NOMO-1 treated with dmso at 0.1 percent for 144 hours (cell line): Measurements from ENCODE around the gene FGD6.
"Not testable (repeated sequence)": the region's sequence is repeated elsewhere in the genome, so short reads cannot be mapped to it uniquely, and the experiment has no call there.

Source experiments
- DNase-seq: peaks from one replicate; lab custom pipeline; 2025; ENCODE audit not compliant: unreplicated experiment; lab: John Stamatoyannopoulos, UW

FGD6 gene

GRCh38 chr12:95205685-95206084 lies 11.6 kb downstream of the FGD6 start:
- DNase-seq, result no peak

GRCh38 chr12:95205016-95205624 lies 12.1 kb downstream of the FGD6 start:
- DNase-seq, result no peak

GRCh38 chr12:95204141-95204866 lies 13.0 kb downstream of the FGD6 start:
- no peak for DNase-seq

- no peak for DNase-seq
These were observed 13.7 kb downstream of the FGD6 start for GRCh38 chr12:95203487-95204030.

GRCh38 chr12:95202691-95203486 lies 14.4 kb downstream of the FGD6 start:
- DNase-seq, result no peak

- no peak for DNase-seq
These were observed 16.1 kb downstream of the FGD6 start for GRCh38 chr12:95201056-95201670.

- no peak for DNase-seq
These were observed 17.0 kb downstream of the FGD6 start for GRCh38 chr12:95200128-95200894.

- no peak for DNase-seq
These were observed 18.4 kb downstream of the FGD6 start for GRCh38 chr12:95198914-95199313.

- DNase-seq, result no peak
These were observed 19.6 kb downstream of the FGD6 start for GRCh38 chr12:95197636-95198035.

GRCh38 chr12:95196875-95197569 lies 20.2 kb downstream of the FGD6 start:
- not testable (repeated sequence) for DNase-seq

- DNase-seq, result no peak
These were observed 22.1 kb downstream of the FGD6 start for GRCh38 chr12:95195122-95195521.

- no peak for DNase-seq
These were observed 24.1 kb downstream of the FGD6 start for GRCh38 chr12:95193139-95193538.

GRCh38 chr12:95192271-95192670 lies 25.0 kb downstream of the FGD6 start:
- DNase-seq, result no peak

GRCh38 chr12:95191060-95191696 lies 26.1 kb downstream of the FGD6 start:
- DNase-seq, result no peak

- DNase-seq, result no peak
These were observed 29.3 kb downstream of the FGD6 start for GRCh38 chr12:95187865-95188415.

- no peak for DNase-seq
These were observed 31.4 kb downstream of the FGD6 start for GRCh38 chr12:95185854-95186253.

- DNase-seq, result no peak
These were observed 32.2 kb downstream of the FGD6 start for GRCh38 chr12:95185072-95185471.

- no peak for DNase-seq
These were observed 33.1 kb downstream of the FGD6 start for GRCh38 chr12:95184121-95184520.

GRCh38 chr12:95182868-95183415 lies 34.3 kb downstream of the FGD6 start:
- DNase-seq, result no peak
